GM12891 (cell line): Measurements from ENCODE around the gene IAPP.
"Not testable (repeated sequence)": the region's sequence is repeated elsewhere in the genome, so short reads cannot be mapped to it uniquely, and the experiment has no call there.

ENCODE experiments used
- POLR2A ChIP-seq: IDR thresholded peaks from 2 replicates; pipeline ENCODE4 v1.6.1; 2011; ENCODE audit warnings: low read depth, low read length, control low read depth
- POLR2AphosphoS5 ChIP-seq: IDR thresholded peaks from 2 replicates; pipeline ENCODE4 v1.6.1; 2011; ENCODE audit warnings: low read depth, low read length, control low read depth
- SPI1 ChIP-seq: IDR thresholded peaks from 2 replicates; pipeline ENCODE4 v1.6.1; 2011; ENCODE audit warnings: low read depth, low read length, control low read depth

DNA sequence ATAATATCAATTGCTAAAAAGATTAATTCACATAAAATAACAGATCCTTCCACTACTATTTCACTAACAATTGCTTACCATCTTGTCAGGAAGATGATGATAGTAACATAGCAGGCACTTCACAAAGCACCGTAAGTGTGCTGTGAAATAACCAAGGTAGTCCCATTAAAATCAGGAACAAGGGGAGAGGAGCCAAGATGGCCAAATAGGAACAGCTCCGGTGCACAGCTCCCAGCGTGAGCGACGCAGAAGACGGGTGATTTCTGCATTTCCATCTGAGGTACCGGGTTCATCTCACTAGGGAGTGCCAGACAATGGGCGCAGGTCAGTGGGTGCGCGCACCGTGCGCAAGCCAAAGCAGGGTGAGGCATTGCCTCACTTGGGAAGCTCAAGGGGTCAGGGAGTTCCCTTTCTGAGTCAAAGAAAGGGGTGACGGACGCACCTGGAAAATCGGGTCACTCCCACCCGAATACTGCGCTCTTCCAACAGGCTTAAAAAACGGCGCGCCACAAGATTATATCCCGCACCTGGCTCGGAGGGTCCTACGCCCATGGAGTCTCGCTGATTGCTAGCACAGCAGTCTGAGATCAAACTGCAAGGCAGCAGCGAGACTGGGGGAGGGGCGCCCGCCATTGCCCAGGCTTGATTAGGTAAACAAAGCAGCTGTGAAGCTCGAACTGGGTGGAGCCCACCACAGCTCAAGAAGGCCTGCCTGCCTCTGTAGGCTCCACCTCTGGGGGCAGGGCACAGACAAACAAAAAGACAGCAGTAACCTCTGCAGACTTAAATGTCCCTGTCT lies 22.3 kb downstream of the IAPP start:
- not testable (repeated sequence) for TF ChIP-seq POLR2AphosphoS5, SPI1, POLR2A
